GM12875 (cell line): ENCODE measurements around the gene HADHB.
A peak's percentile ranks its signal among the peaks of the same experiment; 100 is the strongest.
"Not testable (repeated sequence)": the region's sequence is repeated elsewhere in the genome, so short reads cannot be mapped to it uniquely, and the experiment has no call there.

Experiments
- H3K4me3 ChIP-seq: one replicate; pipeline ENCODE4 v1.5.1; 2011; ENCODE audit warnings: low read depth, low read length, control low read depth
- CTCF ChIP-seq: IDR thresholded peaks from 2 replicates; pipeline ENCODE4 v1.5.1; 2011; ENCODE audit warnings: low read depth, mild to moderate bottlenecking, control low read depth, inconsistent platforms, low read length, moderate library complexity, borderline replicate concordance; ENCODE audit not compliant: insufficient read depth

The HADHB gene

DNA sequence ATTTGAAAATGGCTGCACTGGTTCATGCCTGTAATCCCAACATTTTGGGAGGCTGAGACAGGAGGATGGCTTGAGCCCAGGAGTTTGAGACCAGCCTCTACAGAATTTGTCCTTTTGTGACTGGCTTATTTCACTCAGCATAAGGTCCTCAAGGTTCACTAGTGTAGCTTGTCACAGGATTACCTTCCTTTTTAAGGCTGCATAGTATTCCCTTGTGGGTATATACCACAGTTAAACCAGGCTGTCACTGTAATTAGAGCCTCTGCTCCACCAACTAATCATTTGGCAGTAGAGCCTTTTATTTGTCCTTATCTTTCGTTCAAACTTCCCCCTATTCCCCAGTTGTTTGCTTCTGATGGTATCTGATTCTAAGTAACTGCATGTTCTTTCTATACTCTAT lies 50.8 kb downstream of the HADHB start:
- no peak for TF ChIP-seq CTCF
- no peak overlapping the region for H3K4me3 ChIP-seq

DNA sequence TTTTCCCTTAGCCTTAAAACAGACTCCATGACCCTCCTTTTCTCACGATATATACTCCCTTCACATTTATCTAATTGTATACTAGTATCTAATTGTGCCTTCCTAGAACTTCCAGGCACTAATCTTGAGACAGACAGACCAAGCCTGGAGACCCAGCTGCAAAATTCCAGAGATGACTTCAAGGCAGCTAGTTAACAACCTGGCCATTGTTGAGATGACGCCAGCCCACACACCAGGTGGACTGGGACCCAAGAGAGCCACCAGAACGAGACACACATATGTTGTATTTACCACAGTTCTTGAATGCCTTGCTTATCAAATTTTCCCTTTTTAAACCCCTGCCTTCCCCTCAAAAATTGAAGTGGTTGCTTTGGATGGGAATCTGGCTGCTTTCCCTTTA lies 52.3 kb downstream of the HADHB start:
- H3K4me3 ChIP-seq = no peak overlapping the region
- no peak for TF ChIP-seq CTCF

DNA sequence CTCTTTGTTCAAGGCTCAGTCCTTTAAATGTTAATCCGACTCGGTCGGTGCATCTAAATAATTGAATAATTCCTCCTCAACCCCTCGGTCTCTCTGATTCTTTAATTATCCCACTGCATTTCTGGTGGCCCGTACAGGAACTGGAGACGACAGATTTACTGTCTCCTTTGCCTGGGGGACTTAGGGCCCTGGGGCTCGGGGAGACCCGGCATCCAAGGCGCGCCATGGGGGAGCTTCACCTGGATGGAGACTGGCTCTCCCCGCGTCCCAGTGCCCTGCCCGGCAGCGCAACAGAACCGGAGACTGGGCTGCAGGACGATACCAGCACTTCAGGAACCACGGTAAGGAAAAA lies 53.5 kb downstream of the HADHB start:
- H3K4me3 ChIP-seq = no peak overlapping the region
- no peak for TF ChIP-seq CTCF

DNA sequence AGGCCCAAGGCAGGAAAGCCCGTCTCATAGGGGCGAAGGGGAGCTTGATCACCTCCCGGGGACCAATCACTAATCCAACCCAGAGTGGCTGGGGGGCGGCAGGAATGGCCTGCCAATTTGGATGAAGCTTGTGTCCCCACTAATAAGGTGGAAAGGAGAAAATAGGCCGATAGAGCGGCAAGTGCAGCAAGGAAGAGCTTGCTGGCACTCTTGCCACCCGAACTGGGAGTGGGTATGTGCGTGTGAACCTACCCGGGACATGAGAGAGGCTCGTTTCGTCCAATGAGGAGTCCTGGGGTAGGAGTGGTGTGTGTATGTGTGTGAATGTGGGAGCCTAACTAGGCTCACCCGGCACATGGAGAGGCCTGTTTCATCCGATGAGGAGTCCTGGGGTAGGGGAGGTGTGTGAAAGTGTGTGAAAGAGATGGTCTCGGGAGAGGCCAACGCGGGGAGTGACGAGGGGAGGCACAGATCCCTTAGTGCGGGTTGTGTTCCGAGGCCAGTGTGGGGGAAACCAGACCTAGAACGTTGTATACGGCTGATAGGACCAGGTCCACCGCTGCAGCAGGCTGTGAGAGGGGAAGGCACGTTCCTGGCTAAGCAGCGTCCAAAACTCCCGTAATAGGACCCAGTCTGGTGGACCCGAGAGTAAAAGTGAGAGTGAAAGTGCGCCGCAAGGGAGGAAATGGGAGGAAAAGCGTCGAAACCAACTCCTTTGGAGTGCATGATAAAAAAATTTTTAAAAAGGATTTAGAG lies 54.1 kb downstream of the HADHB start:
- H3K4me3 ChIP-seq = peak overlapping the region; percentile 49
- no peak for TF ChIP-seq CTCF

- TF ChIP-seq CTCF = no peak
- peak overlapping the region; percentile 49 for H3K4me3 ChIP-seq
Measured at GRCh38 chr2:26299471-26300101, 54.8 kb downstream of the HADHB start.

DNA sequence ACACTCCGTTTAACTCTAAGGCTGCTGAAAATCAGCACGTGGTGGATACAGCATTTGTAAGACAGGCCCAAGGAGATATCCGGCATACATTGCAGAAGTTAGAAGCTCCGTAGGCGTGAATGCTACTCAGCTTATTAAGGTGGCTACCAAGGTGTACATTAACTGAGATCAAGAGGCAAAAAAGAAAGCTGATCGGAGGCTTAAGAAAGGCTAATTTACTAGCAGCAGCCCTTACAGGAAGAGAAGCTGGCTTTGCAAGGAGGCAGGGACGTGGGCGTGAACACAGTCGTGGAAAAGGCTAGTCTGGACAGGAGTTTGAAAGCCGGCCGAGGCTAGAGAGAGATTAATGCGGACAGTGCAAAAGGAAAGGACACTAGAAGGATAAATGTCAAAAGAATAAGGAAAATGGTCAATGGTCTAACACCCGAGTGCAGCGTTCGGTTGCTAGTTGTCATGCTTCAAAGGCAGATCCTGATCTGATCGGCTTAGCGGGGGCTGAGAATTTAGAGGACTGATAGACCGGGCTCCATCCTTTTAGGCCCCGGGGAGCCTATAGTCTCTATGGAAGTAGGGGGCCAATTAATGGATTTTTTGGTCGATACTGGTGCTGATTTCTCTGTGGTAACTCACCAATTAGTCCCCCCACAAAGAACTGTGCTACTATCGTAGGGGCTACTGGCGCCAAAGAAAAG lies 55.6 kb downstream of the HADHB start:
- H3K4me3 ChIP-seq = no peak overlapping the region
- TF ChIP-seq CTCF = no peak

DNA sequence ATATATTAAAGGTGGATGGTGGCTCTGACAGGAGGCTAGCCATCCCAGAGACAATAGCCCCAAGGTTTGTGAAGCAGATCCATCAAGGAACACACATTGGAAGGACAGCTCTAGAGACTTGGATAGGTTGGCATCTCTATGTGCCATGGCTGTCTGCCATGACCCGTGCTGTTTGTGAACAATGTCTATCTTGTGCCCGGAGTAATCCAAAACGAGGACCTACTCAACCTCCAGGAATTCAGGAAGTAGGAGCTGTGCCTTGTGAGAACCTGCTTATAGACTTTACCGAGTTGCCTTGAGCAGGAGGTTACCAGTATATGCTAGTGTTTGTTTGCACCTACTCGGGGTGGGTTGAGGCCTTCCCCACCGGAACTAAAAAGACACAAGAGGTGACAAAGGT lies 58.1 kb downstream of the HADHB start:
- no peak overlapping the region for H3K4me3 ChIP-seq
- TF ChIP-seq CTCF = no peak

DNA sequence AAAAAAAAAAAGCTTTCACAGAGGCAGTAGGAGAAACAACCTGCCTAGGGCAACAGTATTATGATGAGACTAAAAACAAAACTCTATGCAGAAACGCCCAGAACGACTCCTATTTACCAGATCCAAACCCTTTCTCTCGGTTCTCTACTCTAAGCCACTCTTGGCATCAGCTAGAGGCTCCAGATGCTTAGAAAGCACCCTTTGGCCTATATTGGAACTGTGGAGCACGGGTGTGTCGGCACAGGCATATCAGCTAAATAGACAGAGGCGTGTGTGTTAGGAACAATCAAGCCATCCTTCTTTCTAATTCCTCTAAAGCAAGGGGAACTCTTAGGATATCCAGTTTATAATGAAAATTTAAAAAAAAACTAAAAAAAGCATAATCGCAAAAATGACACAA lies 60.4 kb downstream of the HADHB start:
- not testable (repeated sequence) for H3K4me3 ChIP-seq
